HEK293 (cell line): ENCODE data around the gene ADGRG7.

ENCODE experiments used
- CTCF ChIA-PET: fragments of 350-600 bp; formaldehyde crosslinking; extraction: SDS; loops from one replicate; lab custom pipeline; 2021; ENCODE audit warnings: antibody characterized with exemption; lab: Yijun Ruan, JAX
- POLR2A ChIA-PET: fragments of 300-600 bp; formaldehyde crosslinking; extraction: SDS; loops from one replicate; lab custom pipeline; 2020; ENCODE audit warnings: antibody characterized with exemption, inconsistent platforms; lab: Yijun Ruan, JAX
- H3K27ac ChIP-seq: fragments of 200-500 bp; sonication (Bioruptor generic); 2 replicates; pipeline ENCODE4 v1.5.1; 2014; ENCODE audit warnings: low read depth, low read length, control low read depth, inconsistent platforms; ENCODE audit errors: extremely low read depth
- H3K36me3 ChIP-seq, 2 experiments: fragments of 200-500 bp in 1 of 2; sonication (Bioruptor generic) in 1 of 2; 1 replicate in 1 of 2; 2 replicates in 1 of 2; pipeline ENCODE4 v1.5.1; 2014 to 2017; ENCODE audit warnings: inconsistent platforms in 2 of 2, low read length in 2 of 2; ENCODE audit not compliant: control insufficient read depth in 2 of 2, insufficient read depth in 1 of 2
- H3K4me1 ChIP-seq: fragments of 200-500 bp; sonication (Bioruptor generic); 2 replicates; pipeline ENCODE4 v1.5.1; 2014; ENCODE audit warnings: mild to moderate bottlenecking, low read length, inconsistent platforms; ENCODE audit not compliant: control insufficient read depth, insufficient read depth
- H3K4me3 ChIP-seq: 2 replicates; pipeline ENCODE4 v1.5.1; 2011; ENCODE audit warnings: low read depth, mild to moderate bottlenecking, control low read depth, low read length, moderate library complexity
- H3K9me3 ChIP-seq: fragments of 200-500 bp; sonication (Bioruptor generic); 2 replicates; pipeline ENCODE4 v1.5.1; 2014; ENCODE audit warnings: low read depth, low read length, inconsistent platforms; ENCODE audit not compliant: control insufficient read depth, insufficient read depth
- BCL6B ChIP-seq: fragments of 450-650 bp; formaldehyde crosslinking; IDR thresholded peaks from 2 replicates; pipeline ENCODE4 v1.5.1; 2017; ENCODE audit warnings: missing biosample characterization, missing genetic modification characterization
- KLF16 ChIP-seq: fragments of 450-650 bp; formaldehyde crosslinking; IDR thresholded peaks from 2 replicates; pipeline ENCODE4 v1.5.1; 2017; ENCODE audit warnings: missing biosample characterization, missing genetic modification characterization
- KLF9 ChIP-seq: fragments of 450-650 bp; formaldehyde crosslinking; IDR thresholded peaks from 2 replicates; pipeline ENCODE4 v1.5.1; 2016; ENCODE audit warnings: missing biosample characterization, missing genetic modification characterization, low read depth
- MYNN ChIP-seq: fragments of 450-650 bp; formaldehyde crosslinking; IDR thresholded peaks from 2 replicates; pipeline ENCODE4 v1.5.1; 2016; ENCODE audit warnings: missing biosample characterization, missing genetic modification characterization, borderline replicate concordance
- PRDM1 ChIP-seq: fragments of 450-650 bp; formaldehyde crosslinking; IDR thresholded peaks from 2 replicates; pipeline ENCODE4; 2016; ENCODE audit warnings: missing biosample characterization, missing genetic modification characterization
- SCRT2 ChIP-seq: fragments of 450-650 bp; formaldehyde crosslinking; IDR thresholded peaks from 2 replicates; pipeline ENCODE4 v1.5.1; 2016; ENCODE audit warnings: missing biosample characterization, missing genetic modification characterization
- SETDB1 ChIP-seq: IDR thresholded peaks from one replicate; pipeline ENCODE4 v1.6.1; 2017; ENCODE audit warnings: mild to moderate bottlenecking, low read length, moderate library complexity, mixed read lengths; ENCODE audit not compliant: insufficient read length
- SP2 ChIP-seq: fragments of 450-650 bp; formaldehyde crosslinking; IDR thresholded peaks from 2 replicates; pipeline ENCODE4 v1.5.1; 2016; ENCODE audit warnings: missing biosample characterization, missing genetic modification characterization
- SP3 ChIP-seq: fragments of 450-650 bp; formaldehyde crosslinking; IDR thresholded peaks from 2 replicates; pipeline ENCODE4 v1.5.1; 2016; ENCODE audit warnings: missing biosample characterization, missing genetic modification characterization
- WT1 ChIP-seq: fragments of 450-650 bp; formaldehyde crosslinking; IDR thresholded peaks from 2 replicates; pipeline ENCODE4 v1.5.1; 2016; ENCODE audit warnings: missing biosample characterization, missing genetic modification characterization
- ZBTB48 ChIP-seq: fragments of 450-650 bp; formaldehyde crosslinking; IDR thresholded peaks from 2 replicates; pipeline ENCODE4 v1.5.1; 2016; ENCODE audit warnings: missing biosample characterization, missing genetic modification characterization
- ZFP41 ChIP-seq: fragments of 450-650 bp; formaldehyde crosslinking; IDR thresholded peaks from 2 replicates; pipeline ENCODE4 v1.5.1; 2016; ENCODE audit warnings: missing biosample characterization, missing genetic modification characterization, borderline replicate concordance
- ZNF133 ChIP-seq: fragments of 450-650 bp; formaldehyde crosslinking; IDR thresholded peaks from 2 replicates; pipeline ENCODE4 v1.5.1; 2016; ENCODE audit warnings: missing biosample characterization, missing genetic modification characterization
- ZNF324 ChIP-seq: fragments of 450-650 bp; formaldehyde crosslinking; IDR thresholded peaks from 2 replicates; pipeline ENCODE4 v1.5.1; 2016; ENCODE audit warnings: missing biosample characterization, missing genetic modification characterization
- ZNF335 ChIP-seq: fragments of 450-650 bp; formaldehyde crosslinking; conservative IDR thresholded peaks from 2 replicates; pipeline ENCODE4 v1.5.1; 2016; ENCODE audit warnings: missing biosample characterization, missing genetic modification characterization
- ZNF341 ChIP-seq: fragments of 450-650 bp; formaldehyde crosslinking; IDR thresholded peaks from 2 replicates; pipeline ENCODE4; 2016; ENCODE audit warnings: low read depth, missing biosample characterization, missing genetic modification characterization
- ZNF362 ChIP-seq: fragments of 450-650 bp; formaldehyde crosslinking; IDR thresholded peaks from 2 replicates; pipeline ENCODE4 v1.5.1; 2016; ENCODE audit warnings: missing biosample characterization, missing genetic modification characterization
- ZNF514 ChIP-seq: fragments of 450-650 bp; formaldehyde crosslinking; IDR thresholded peaks from 2 replicates; pipeline ENCODE4 v1.5.1; 2016; ENCODE audit warnings: missing biosample characterization, missing genetic modification characterization
- ZNF544 ChIP-seq: fragments of 450-650 bp; formaldehyde crosslinking; IDR thresholded peaks from 2 replicates; pipeline ENCODE4 v1.5.0; 2017; ENCODE audit warnings: missing biosample characterization, missing genetic modification characterization
- ZNF571 ChIP-seq: fragments of 450-650 bp; formaldehyde crosslinking; IDR thresholded peaks from 2 replicates; pipeline ENCODE4 v1.5.0; 2017; ENCODE audit warnings: missing biosample characterization, missing genetic modification characterization
- ZSCAN16 ChIP-seq: fragments of 450-650 bp; formaldehyde crosslinking; IDR thresholded peaks from 2 replicates; pipeline ENCODE4 v1.5.1; 2016; ENCODE audit warnings: missing biosample characterization, missing genetic modification characterization
- ZSCAN5A ChIP-seq: fragments of 450-650 bp; formaldehyde crosslinking; IDR thresholded peaks from 2 replicates; pipeline ENCODE4 v1.5.1; 2016; ENCODE audit warnings: missing biosample characterization, missing genetic modification characterization
- TF ChIP-seq, protein P1 (sequence below): fragments of 450-650 bp; IDR thresholded peaks from 2 replicates; pipeline ENCODE4 v1.5.1; 2018; ENCODE audit warnings: missing biosample characterization, mild to moderate bottlenecking, missing genetic modification characterization
- TF ChIP-seq, protein P2 (sequence below): IDR thresholded peaks from 2 replicates; pipeline ENCODE4 v1.6.1; 2011; ENCODE audit warnings: mild to moderate bottlenecking, low read depth, low read length, borderline replicate concordance

ADGRG7 gene

DNA sequence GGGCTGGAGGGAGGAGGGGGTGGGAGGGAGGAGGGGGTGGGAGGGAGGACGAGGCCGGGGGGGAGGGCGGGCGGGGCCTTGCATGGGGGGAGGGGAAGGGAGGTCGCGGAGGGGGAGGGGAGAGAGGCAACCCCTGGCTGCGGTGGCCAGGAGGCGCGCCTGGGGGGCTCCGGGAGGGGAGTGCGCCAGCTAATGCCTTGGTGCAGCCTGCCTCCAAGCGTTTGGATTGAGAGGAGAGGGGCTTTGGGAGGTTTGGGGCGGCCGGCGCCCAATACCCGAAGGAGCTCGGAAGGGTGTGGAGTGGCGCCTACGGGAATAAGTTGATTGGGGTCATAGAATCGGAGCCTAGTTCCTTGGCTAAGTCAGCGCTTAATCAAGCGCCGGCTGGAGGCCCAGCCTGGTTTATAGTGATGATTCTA lies 100.5 kb downstream of the ADGRG7 start (continued):
- no peak for TF ChIP-seq ZNF544 (tag by site-specific recombination)
- no peak for TF ChIP-seq MYNN (tag by site-specific recombination)
- no peak for TF ChIP-seq BCL6B (tag by site-specific recombination)
- no peak for TF ChIP-seq ZNF133 (tag by site-specific recombination)
- no peak for TF ChIP-seq SCRT2 (tag by site-specific recombination)
- TF ChIP-seq ZBTB48, result no peak

GRCh38 chr3:100710261-100710968 lies 101.0 kb downstream of the ADGRG7 start:
- TF ChIP-seq WT1 (tag by site-specific recombination) (no peak), PRDM1 (tag by site-specific recombination) (peak; percentile 87; the same call in 1 of the 2 replicates), ZNF341 (tag by site-specific recombination) (peak; percentile 79), ZFP41 (tag by site-specific recombination) (no peak), ZNF335 (0 out of 2 replicates have a peak, but pooled peaks have one; percentile 27), ZNF514 (tag by site-specific recombination) (no peak)
- Histone ChIP-seq H3K27ac (peak overlapping the region; percentile 72), H3K4me3 (peak overlapping the region; percentile 88), H3K9me3 (no peaks in the 10 kb centered on the region), H3K36me3 (peaks cover 11 to 31% of the 10 kb centered on the region in 2 experiments; a peak in 2 of 3 replicates), H3K4me1 (no peaks in the 10 kb centered on the region; the same call in 1 of the 2 replicates)
- POLR2A ChIA-PET, result interaction anchor here (0.7 to 0.8 kb wide), 2 partner anchors 7 to 485 kb away, joined by 3 to 4 read pairs; no protein-coding TSS in a partner anchor
- CTCF ChIA-PET, result interaction anchor here (0.6 to 1.1 kb wide), 6 partner anchors 13 to 489 kb away, joined by 3 to 10 read pairs (median 4); no protein-coding TSS in a partner anchor

DNA sequence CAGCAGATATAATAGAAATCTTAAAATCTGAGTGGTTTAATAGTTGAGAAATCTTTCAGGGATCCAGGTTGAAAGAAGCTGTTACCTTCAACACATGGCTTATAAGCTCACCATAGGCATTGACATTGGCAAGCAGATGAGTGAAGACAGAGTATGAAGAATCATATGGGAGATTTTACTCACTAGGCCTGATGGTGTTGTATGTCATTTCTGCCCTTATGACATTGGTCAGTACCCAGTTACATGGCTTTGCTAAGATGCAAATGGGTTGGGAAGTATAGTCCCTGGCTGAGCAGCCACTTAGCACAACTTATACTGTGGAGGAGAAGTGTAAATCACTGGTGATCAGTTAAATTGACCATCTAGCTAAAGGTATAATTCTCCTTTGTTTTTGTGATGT lies 105.8 kb downstream of the ADGRG7 start:
- POLR2A ChIA-PET, result no interaction called here
- TF ChIP-seq, protein P1, sequence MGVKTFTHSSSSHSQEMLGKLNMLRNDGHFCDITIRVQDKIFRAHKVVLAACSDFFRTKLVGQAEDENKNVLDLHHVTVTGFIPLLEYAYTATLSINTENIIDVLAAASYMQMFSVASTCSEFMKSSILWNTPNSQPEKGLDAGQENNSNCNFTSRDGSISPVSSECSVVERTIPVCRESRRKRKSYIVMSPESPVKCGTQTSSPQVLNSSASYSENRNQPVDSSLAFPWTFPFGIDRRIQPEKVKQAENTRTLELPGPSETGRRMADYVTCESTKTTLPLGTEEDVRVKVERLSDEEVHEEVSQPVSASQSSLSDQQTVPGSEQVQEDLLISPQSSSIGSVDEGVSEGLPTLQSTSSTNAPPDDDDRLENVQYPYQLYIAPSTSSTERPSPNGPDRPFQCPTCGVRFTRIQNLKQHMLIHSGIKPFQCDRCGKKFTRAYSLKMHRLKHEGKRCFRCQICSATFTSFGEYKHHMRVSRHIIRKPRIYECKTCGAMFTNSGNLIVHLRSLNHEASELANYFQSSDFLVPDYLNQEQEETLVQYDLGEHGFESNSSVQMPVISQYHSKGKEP (tag by site-specific recombination), result no peak
- no peak for TF ChIP-seq KLF16
- no peak for TF ChIP-seq ZSCAN16 (tag by site-specific recombination)
- TF ChIP-seq, protein P2, sequence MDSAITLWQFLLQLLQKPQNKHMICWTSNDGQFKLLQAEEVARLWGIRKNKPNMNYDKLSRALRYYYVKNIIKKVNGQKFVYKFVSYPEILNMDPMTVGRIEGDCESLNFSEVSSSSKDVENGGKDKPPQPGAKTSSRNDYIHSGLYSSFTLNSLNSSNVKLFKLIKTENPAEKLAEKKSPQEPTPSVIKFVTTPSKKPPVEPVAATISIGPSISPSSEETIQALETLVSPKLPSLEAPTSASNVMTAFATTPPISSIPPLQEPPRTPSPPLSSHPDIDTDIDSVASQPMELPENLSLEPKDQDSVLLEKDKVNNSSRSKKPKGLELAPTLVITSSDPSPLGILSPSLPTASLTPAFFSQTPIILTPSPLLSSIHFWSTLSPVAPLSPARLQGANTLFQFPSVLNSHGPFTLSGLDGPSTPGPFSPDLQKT, result no peak
- no peak for TF ChIP-seq SETDB1
- no peak for TF ChIP-seq ZNF362
- no peak for TF ChIP-seq ZNF571 (tag by site-specific recombination)
- no peak for TF ChIP-seq SP3 (tag by site-specific recombination)
- no peak for TF ChIP-seq ZNF324 (tag by site-specific recombination)
- no peak for TF ChIP-seq KLF9
- no peak for TF ChIP-seq ZSCAN5A (tag by site-specific recombination)
- TF ChIP-seq SP2 (tag by site-specific recombination), result no peak
- TF ChIP-seq ZNF341 (tag by site-specific recombination), result no peak

More for the DNA sequence above, 105.8 kb downstream of the ADGRG7 start:
- no peak overlapping the region for H3K4me3 ChIP-seq
- H3K36me3 ChIP-seq, result peaks cover 21 to 61% of the 10 kb centered on the region in 2 experiments; a peak in 2 of 3 replicates
- no peaks in the 10 kb centered on the region; the same call in 1 of the 2 replicates for H3K4me1 ChIP-seq
- no peaks in the 10 kb centered on the region for H3K9me3 ChIP-seq
- no peak overlapping the region for H3K27ac ChIP-seq
- CTCF ChIA-PET, result interaction anchor here (0.7 kb wide), 1 partner anchor 46 kb away, joined by 4 read pairs; no protein-coding TSS in a partner anchor
